ENCODE data around the gene SIPA1.

SIPA1 gene

DNA sequence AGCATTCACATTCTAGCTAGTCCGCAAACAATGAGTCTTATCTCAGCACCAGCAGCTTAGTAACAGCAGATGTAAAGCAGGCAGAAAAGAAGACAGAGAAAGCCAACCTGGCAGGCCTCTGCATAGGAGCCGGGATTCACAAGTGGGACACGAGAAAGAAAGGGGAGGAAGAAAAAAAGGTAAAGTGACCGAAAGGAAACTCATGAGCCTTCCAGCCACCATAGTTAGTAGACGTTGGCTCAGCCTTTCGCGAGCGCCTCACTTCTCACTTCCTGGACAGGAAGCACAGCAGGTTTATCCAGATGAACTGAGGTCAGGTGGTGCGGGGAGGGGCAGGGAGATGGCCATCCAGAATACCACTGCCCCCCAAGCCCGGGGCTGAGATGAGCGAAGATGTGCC is 54.5 kb downstream of the SIPA1 start:
- DNase-seq (ENCODE audit: low read depth) = no peak
- H3K4me3 ChIP-seq (ENCODE audit: low read depth, low read length) = no peak overlapping the region

DNA sequence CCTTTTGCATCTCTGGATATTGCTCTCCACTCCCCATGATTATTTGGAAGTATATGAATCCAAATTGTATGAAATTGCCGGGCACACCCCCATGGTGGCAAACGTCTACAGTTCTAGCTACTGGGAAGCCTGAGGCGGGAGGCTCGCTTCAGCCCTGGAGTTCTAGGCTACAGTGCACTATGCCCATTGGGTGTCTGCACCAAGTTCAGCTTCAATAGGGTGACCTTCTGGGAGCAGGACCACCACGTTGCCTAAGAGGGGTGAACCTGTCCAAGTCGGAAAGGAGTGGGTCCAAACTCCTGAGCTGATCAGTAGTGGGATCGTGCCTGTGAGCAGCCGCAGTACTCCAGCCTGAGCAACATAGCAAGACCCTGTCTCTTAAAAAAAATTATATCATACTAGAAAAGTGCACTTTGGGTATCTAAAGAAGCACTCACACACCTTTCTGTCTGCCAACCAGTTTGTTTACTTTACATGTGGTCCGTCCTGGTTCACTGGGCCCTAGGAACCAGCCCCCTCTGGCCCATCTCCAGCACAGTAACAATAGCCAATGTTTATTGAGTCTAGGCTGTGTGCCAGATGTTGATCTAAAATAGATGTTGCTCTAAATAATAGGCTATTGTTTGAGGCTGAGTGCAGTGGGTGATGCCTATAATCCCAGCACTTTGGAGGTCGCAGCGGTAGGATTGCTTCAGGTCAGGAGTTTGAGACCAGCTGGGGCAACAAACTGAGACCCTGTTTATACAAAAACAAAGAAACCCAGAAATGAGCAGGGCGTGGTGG is 57.7 kb downstream of the SIPA1 start:
- no peak overlapping the region for H3K4me3 ChIP-seq (ENCODE audit: low read depth, low read length)
- no peak for DNase-seq (ENCODE audit: low read depth)

DNA sequence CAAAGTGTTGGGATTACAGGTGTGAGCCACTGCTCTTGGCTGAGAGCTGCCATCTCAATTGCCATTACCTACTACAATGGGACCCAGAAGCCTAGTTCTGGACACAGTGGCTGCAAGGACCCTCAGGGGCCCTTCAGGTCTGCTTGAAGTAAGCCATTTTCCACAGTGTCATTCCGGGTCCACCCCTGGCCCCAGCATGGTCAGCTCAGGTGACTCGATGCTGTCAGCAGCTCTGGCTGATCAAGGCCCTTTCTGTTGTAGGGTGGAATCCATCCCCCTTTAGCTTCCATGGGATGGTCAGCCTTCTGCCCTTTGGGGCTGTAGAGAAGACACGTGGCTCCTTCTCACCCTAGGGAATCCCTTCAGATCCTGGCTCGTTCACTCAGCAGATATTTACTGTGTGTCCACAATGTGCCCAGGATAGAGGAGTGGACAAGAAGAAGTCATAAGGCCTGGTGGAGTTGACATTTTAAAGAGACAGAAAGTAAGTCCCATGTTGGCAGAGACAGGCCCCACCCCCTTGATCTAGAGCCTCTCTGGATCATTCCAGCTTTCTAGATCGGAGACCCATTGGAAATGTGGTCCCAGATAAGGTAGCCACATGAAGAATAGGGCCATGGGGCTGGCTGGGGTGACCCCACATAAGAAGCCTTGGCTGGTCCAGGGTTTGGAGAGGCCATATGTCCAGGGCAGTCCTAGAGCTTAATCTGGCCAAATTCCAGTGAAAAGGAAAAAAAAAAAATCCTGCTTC is 59.1 kb downstream of the SIPA1 start:
- DNase-seq (ENCODE audit: low read depth) = no peak
- H3K4me3 ChIP-seq (ENCODE audit: low read depth, low read length) = no peak overlapping the region

DNA sequence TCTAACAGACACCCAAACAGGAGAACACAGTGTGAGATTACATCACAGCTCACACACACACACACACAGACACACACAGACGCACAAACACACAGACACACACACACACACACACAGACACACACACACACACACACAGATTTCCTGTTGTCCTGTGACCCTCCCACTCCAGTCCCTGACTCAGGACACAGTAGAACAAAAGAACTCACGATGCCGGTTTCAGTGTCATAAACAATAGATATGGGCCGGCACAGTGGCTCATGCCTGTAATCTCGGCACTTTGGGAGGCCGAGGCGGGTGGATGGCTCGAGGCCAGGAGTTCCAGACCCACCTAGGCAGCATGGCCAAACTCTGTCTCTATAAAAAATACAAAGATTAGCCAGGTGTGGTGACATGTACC is 60.3 kb downstream of the SIPA1 start:
- DNase-seq (ENCODE audit: low read depth) = no peak
- no peak overlapping the region for H3K4me3 ChIP-seq (ENCODE audit: low read depth, low read length)

GRCh38 chr11:65699306-65699705 is 61.4 kb downstream of the SIPA1 start:
- H3K4me3 ChIP-seq (ENCODE audit: low read depth, low read length) = no peak overlapping the region
- DNase-seq (ENCODE audit: low read depth) = no peak

DNA sequence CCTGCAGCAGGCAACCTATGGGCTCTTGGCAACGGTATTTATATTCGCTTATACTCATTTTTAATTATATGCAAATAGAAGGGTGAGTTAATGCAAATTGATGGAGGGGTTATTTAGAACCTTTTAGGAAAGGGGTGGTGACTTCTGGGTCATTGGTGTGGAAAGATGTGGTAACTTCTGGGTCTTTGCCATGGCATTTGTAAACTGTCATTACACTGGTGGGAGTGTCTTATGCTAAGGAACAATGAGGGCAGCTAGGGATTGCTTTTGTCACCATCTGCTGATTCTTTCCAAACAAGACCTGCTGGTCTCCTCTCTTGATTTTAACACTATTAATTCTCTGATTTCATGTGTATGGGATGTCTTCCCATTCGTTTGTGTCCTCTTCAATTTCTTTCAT is 62.5 kb downstream of the SIPA1 start:
- no peak for DNase-seq (ENCODE audit: low read depth)
- H3K4me3 ChIP-seq (ENCODE audit: low read depth, low read length) = no peak overlapping the region
